ENCODE data around the gene MSRB2. TPM values are rescaled to one million over a fixed set of nuclear protein-coding genes. Genes with fewer than 3 reads are reported as not detected.
A peak's percentile ranks its signal among the peaks of the same experiment; 100 is the strongest.

Gene MSRB2
- 15.2 TPM for total RNA-seq

- H3K27me3 ChIP-seq: no peaks in the 10 kb centered on the region
- no peaks in the 10 kb centered on the region for H3K9me3 ChIP-seq
- no peaks in the 10 kb centered on the region for H3K36me3 ChIP-seq
- peak in 1 of 2 donors; percentile 94 for TF ChIP-seq POLR2A (IDR thresholded peaks at IDR 0.05)
- no peak for TF ChIP-seq CTCF (IDR thresholded peaks at IDR 0.05)
- TF ChIP-seq POLR2AphosphoS5 (IDR thresholded peaks at IDR 0.05; ENCODE audit: insufficient read depth in 1 of 2, low read depth in 1 of 2): peak in 1 of 2 donors; percentile 70
- DNase-seq (ENCODE audit: extremely low spot score in 2 of 2): no peak
- intact Hi-C loops (cut with DNase I): loop anchor here (10.0 kb wide), 3 partner anchors 339 to 1561 kb away; partner anchors contain the start of genes MLLT10, OTUD1 and SPAG6
- peak within 1 kb of the TSS; percentile 55 to 92 for H3K4me3 ChIP-seq
- peaks cover 24% of the 10 kb centered on the region for H3K4me1 ChIP-seq
- H3K27ac ChIP-seq: peak within 1 kb of the TSS; percentile 95
Observed at GRCh38 chr10:23095404-23095965, at the start of gene MSRB2. MSRB2 (plus strand) TSS chr10:23095579; CDS start chr10:23095609, 30 bp downstream.

- Histone ChIP-seq H3K27ac (no peak overlapping the region), H3K36me3 (no peaks in the 10 kb centered on the region), H3K4me1 (no peaks in the 10 kb centered on the region), H3K4me3 (no peak overlapping the region), H3K27me3 (no peaks in the 10 kb centered on the region), H3K9me3 (no peaks in the 10 kb centered on the region)
- TF ChIP-seq POLR2A (IDR thresholded peaks at IDR 0.05): no peak
- TF ChIP-seq CTCF (IDR thresholded peaks at IDR 0.05): no peak
- no peak for TF ChIP-seq POLR2AphosphoS5 (IDR thresholded peaks at IDR 0.05; ENCODE audit: insufficient read depth in 1 of 2, low read depth in 1 of 2)
- intact Hi-C loops (cut with DNase I): no loop called here
- DNase-seq (ENCODE audit: extremely low spot score in 2 of 2): no peak
Observed at GRCh38 chr10:23046027-23046426, 49.4 kb upstream of the MSRB2 start.

- Histone ChIP-seq H3K4me1 (no peaks in the 10 kb centered on the region), H3K4me3 (no peak overlapping the region), H3K27me3 (no peaks in the 10 kb centered on the region), H3K9me3 (no peaks in the 10 kb centered on the region), H3K27ac (no peak overlapping the region), H3K36me3 (no peaks in the 10 kb centered on the region)
- TF ChIP-seq POLR2AphosphoS5 (IDR thresholded peaks at IDR 0.05; ENCODE audit: insufficient read depth in 1 of 2, low read depth in 1 of 2): no peak
- no peak for TF ChIP-seq POLR2A (IDR thresholded peaks at IDR 0.05)
- TF ChIP-seq CTCF (IDR thresholded peaks at IDR 0.05): no peak
- intact Hi-C loops (cut with DNase I): no loop called here
- DNase-seq (ENCODE audit: extremely low spot score in 2 of 2): no peak
Observed at GRCh38 chr10:23047201-23048050, 48.0 kb upstream of the MSRB2 start.

- DNase-seq (ENCODE audit: extremely low spot score in 2 of 2): no peak
- no peaks in the 10 kb centered on the region for H3K9me3 ChIP-seq
- H3K36me3 ChIP-seq: no peaks in the 10 kb centered on the region
- TF ChIP-seq POLR2AphosphoS5 (IDR thresholded peaks at IDR 0.05; ENCODE audit: insufficient read depth in 1 of 2, low read depth in 1 of 2) (no peak), POLR2A (IDR thresholded peaks at IDR 0.05) (no peak), CTCF (IDR thresholded peaks at IDR 0.05) (no peak)
- H3K27ac ChIP-seq: no peak overlapping the region
- H3K27me3 ChIP-seq: no peaks in the 10 kb centered on the region
- intact Hi-C loops (cut with DNase I): no loop called here
- no peaks in the 10 kb centered on the region for H3K4me1 ChIP-seq
- H3K4me3 ChIP-seq: no peak overlapping the region
Observed at GRCh38 chr10:23048191-23048590, 47.2 kb upstream of the MSRB2 start.

GRCh38 chr10:23051278-23051677 is 44.1 kb upstream of the MSRB2 start:
- Histone ChIP-seq H3K27ac (no peak overlapping the region), H3K4me1 (no peaks in the 10 kb centered on the region), H3K4me3 (no peak overlapping the region), H3K9me3 (no peaks in the 10 kb centered on the region), H3K27me3 (no peaks in the 10 kb centered on the region), H3K36me3 (no peaks in the 10 kb centered on the region)
- TF ChIP-seq CTCF (IDR thresholded peaks at IDR 0.05) (no peak), POLR2AphosphoS5 (IDR thresholded peaks at IDR 0.05; ENCODE audit: insufficient read depth in 1 of 2, low read depth in 1 of 2) (no peak), POLR2A (IDR thresholded peaks at IDR 0.05) (no peak)
- intact Hi-C loops (cut with DNase I): no loop called here
- no peak for DNase-seq (ENCODE audit: extremely low spot score in 2 of 2)

Data from vagina (tissue), 2 donors.